Activated T-cell treated with anti-CD3 and anti-CD28 coated beads for 24 hours (primary cell): ENCODE measurements around the gene NOP9.

Source experiments
- DNase-seq: peaks from one replicate; pipeline ENCODE4 v3.0.0-alpha.2; 2020; ENCODE audit warnings: low read depth

The NOP9 gene

DNA sequence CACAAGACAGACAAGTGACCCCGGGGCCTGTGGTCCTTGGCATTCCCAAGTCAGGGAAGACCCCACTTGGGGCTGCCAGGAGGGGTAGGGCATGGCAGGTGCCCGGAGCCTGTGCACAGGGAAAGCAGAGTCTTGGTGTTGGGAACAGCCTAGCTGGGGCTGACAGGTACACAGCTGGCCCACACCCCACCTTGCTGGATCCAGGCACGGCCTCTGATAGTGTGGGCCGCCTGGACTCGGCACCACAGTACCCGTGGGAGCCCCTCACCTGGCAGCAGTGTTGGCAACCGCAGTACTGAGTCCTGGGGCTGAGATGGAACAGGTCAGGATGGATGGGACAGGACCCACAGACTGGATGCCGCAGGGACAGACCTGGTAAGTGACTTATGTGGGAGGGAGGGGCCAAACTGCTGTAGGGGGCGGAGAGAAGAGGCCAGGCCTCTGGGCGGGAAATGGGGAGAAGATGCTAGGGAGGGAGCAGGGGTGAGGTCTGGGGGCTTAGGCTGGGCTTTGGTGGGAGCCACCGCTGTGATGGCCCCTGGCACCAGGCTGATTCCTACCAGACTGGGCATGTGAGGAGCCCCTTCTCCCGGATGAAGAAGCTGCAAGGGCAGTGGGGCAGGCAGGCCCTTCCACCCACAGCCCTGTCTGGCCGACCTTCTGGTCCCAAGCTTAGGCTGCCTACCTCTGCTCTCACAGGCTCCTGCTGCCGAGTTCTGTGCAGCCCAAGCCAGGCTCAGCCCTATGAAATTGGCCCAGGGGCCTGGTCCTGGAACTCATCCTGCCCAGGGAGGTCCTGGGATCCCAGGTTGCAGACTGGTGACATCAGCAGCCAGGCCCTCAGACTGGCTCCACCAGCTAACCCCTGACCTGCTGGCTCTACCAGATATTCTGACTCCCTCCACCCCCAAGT is 36.6 kb upstream of the NOP9 start, which contains the start of gene TGM1:
Gene TGM1, minus strand, starts transcription at position 357 of the 913 bp plus-strand sequence. CDS start 825 bp downstream, outside the sequence.
- DNase-seq, result no peak

DNA sequence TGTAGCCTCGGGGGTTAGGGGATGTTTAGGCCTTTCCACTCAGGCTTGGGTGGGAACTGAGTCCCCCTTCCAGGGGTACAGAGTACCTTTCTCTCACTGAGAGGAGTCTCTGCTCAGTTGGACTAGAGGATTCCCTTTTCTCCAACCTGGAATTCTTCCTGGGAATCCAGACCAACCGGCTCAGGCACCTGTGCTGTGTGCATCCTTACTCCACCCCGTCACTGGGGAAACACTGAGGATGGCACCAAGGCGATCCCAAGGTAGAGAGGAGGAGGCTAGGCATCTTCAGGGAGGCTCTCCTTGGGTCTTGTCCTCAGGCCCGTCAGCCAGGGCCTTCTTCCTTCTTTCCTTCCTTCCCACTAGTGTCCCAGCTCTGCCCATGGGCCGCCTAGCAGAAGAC is 35.8 kb upstream of the NOP9 start:
- no peak for DNase-seq

DNA sequence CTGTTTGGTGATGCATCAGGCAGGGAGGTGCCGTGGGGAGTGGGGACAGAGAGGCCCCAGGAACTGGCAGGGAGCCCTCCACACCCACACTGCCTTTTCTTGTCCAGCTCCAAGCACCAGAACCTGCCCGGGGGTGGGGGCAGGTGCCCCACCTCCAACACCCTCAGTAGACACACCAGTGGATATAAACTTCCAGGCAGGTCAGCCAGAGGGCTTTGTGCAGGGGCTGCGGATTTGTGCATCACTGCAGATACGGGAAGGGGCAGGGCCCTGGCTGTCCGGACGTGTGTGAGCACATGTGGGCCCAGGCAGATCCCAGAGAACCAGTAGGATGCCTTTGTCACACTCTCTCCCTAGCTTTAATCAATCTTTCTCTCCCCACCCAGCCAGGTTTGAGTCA is 35.4 kb upstream of the NOP9 start:
- no peak for DNase-seq

DNA sequence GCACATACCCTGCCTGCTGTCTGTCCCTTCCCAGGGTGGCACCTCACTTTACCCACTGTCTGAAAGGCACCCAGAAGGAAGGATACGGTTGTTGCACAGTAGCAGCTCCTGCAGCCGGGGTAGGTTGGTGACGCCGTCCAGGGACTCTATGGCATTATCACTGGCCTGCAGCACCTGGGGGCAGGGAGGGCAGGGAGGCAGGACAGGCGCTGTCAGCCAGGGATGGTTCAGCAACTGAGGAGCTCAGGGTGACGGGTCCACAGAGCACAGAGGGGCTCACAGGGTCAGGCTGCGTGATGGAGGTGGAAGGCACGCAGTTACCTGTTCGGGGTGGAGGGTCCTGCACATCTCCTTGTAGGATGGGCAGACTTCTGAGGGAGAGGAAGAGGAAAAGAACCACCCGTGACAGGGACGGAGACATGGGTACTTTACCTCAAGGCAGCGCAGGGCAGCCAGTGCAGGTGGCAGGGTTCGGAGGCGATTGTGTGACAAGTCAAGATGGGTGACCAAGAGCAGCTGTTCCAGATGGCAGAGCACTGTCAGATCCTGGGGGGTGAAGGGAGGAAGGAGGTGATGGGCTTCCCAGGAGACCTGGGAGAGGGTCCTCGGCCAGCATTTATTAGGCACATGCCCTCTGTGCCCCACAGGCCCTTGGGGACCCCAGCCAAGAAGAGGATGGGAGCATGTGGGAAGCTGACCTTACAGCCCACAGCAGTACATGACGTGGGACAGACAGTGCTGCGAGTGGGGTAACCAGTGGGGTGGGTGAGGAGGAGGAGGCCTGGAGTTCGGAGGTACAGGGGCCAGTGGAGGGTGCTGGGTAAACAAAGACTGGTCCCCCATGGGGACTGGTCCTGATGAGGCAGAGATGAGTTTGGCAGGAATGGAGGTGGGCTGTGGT is 33.1 kb upstream of the NOP9 start:
- no peak for DNase-seq

DNA sequence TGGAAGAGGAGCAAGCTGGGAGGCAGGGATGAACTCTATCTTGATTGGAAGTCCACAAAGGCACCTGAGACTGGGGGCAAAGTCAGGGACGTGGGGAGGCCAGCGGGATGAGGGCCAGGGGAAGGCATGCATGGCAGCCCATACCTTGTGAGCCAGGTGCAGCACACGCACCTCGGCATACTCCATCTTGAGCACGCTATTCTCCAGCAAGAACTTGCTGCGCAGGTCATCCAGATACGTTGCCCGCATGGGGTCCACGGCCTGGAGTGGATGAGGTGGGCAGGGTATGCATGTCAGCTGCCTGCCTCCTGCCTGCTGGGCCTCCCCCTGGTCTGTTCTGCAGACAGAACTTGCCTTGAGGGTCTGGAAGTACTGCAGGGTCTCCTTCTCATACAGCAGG is 32.1 kb upstream of the NOP9 start:
- no peak for DNase-seq

DNA sequence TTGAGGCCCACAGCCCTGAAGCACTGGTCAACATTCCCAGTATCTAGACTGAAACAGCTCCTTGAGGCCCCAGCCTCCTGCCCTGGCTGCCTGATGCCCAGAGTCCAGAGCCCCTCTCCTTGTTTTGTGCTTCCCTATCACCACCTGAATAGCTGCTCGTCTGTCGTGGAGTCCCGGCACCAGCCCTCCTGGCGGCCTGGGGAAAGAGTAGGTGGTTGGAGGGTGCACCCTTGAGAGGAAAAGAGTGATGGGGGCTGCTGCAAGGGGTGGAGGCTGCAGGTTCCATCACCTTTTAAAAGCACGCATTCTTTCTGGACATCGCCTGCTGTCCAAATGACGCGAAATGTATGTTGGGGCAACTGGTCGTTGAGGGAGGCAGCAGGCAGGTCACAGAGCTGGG is 31.4 kb upstream of the NOP9 start:
- DNase-seq, result no peak

DNA sequence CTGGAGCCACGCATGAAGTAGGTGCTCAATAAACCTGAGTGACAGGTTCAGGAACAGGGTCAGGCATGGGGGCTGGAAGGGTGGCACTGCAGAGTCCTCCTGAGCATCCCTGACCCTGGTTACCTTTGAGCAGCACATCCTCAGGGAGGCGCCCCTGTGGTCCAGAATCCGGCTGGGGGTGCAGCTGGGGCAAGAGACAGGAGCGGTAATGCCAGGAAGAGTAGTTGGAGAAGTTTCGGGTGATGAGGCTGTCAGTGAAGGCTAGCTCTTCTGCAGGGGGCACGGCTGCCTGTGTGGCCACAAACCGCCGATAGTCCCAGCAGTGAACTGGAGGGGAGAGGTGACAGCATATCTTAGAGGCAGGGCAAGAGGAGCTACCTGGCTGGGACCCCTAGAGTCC is 30.3 kb upstream of the NOP9 start:
- no peak for DNase-seq

DNA sequence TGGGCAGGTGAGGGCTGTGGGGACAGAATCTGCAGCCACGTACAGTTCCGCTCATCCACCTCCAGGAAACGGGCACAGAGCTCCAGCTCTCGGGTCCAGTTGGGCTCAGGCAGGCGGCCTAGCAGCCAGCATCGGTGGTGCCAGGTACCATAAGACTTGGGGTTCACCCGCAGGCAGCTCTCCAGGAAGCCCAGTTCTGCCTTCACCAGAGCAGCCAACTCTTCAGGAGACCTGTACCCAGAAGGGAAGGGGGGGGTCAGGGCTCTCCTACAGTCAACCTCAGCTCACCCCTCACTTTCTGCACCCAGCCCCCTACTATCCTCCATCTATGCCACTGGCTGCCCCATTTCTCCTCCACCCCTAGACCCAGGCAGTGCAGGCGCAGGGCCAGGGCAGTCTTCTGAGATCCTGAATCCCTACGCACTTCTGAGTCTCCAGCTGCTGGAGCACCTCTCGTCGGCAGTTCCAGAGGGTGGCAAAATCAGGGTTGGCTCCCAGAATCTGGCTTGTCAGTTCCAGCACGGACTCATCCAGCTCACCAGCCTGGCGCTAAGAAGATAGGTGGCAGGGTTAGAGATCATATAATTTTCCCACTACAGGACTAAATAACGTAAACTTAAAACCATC is 29.6 kb upstream of the NOP9 start:
- DNase-seq, result no peak

DNA sequence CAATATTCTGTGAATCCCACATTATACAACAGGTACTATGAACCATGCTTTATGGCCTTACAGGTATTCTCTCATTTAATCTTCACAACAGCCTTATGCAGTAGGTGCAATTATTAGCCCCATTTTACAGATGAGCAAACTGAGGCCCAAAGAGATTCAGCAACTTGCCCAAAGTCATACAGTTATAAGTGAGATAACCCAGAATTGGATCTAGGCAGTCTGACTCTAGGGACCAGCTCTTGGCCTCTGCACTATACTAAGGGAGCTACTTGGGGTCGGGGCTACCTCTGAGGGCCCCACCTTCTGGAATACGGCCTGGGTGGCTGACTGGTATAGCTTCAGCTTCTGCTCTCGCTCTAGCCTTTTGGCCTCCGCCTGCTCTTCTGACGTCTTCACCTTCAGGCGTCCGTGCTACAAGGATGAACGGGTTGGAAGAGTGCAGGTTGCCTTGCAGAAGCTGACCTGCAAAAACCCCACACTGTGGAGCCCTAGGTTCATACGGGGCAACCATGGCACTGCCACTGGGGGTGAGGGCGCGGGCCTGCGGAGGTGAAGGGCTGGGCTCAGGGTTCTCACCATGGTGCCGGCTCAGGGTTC is 29.0 kb upstream of the NOP9 start:
- no peak for DNase-seq

DNA sequence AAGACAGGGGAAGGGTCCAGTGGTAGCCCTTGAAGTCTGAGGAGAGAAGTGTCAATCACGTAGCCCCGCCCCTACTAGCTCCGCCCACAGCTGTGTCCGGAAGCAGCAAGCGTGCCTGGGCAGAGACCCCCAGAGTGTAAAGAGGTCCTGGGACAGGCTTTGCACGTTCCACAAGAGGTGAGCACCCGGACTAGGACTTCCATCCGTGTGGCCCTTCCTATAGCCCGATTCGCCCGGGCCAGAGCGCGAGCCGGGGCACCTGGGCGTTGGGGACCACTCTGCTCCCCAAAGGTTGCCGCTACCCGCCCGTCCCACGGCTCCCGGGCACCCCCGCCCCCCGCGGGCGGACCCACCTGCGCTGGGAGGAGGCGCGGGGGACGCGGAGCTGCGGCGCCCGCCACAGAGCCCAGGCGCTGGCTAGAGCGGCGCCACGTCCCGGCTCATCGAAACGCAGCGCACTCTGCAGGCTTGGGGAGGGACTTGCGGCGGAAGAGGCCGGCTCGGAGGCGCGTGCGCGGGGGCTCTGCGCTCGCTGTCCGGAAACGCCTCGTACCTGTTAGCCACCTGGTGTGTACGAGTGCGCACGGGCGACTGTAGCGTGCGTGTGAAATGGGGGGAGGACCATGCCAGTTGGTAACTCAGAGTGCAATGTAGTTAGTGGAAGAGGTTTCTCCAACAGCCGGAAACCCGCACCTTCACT is 28.4 kb upstream of the NOP9 start, which contains the start of gene RABGGTA:
Gene RABGGTA, minus strand, starts transcription at position 464 of the 700 bp plus-strand sequence. CDS start 482 bp downstream, outside the sequence.
- DNase-seq, result peak; percentile 85

DNA sequence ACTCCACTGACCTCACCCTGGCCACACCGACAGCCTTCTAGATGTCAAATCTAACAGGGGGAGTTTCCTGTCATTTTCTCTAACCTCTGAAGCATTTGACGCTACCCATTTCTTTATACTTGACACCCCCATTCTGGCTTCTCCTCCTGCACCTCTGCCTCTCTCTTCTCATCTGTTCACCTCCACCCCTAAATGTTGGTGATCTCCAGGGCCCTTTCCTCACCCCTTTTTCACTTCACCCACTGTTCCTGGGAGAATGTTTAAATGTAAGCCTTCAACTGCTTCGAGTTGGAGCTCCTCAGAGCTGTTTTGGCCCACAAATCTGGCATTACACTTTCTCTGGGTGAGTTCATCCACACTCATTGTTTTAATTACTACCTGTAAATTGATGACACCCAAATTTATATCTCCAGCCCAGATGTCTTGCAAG is 27.8 kb upstream of the NOP9 start:
- no peak for DNase-seq

DNA sequence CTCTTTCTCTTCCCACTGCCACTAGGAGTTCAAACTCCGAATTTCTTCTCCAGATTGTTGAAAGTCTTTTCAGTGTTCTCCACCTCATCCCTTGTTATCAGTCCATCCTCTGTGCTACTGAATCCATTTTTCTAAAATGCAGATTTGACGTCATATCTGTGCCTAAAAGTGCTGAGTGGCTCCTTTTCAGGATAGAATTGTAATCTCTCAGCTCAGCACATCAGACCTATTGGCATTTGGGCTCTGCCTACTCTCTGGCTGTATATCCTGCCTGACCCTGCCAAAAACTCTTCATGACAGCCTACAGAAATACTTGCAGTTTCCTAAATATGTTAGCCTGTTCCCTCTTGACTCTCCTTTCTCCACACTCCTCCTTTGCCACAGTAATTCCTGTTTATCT is 27.2 kb upstream of the NOP9 start:
- DNase-seq, result no peak

DNA sequence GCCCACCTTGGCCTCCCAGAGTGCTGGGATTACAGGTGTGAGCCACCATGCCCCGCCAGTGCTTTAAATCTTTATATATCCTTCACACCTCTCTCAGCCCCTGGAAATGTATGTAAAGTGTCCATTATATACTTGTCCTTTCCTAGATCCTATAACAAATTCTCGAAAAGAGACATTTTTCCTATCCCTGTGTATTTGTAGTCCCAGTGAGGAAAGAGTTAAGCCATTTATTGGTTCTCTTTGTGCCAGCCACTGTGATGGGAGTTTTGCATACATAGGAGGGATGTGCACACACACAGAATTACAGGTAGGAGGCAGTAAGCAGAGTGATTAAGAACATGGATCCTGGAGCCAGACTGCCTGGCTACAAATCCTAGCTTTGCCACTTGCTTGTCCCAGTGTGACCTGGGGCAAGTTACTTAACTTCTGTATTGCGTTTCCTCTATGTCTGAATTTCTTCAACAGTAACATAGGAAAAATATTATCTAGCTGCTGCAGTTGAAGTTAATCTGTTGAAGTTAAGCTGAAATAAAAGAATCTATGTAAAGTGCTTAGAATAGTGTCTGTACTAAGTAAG is 26.1 kb upstream of the NOP9 start:
- DNase-seq, result no peak

DNA sequence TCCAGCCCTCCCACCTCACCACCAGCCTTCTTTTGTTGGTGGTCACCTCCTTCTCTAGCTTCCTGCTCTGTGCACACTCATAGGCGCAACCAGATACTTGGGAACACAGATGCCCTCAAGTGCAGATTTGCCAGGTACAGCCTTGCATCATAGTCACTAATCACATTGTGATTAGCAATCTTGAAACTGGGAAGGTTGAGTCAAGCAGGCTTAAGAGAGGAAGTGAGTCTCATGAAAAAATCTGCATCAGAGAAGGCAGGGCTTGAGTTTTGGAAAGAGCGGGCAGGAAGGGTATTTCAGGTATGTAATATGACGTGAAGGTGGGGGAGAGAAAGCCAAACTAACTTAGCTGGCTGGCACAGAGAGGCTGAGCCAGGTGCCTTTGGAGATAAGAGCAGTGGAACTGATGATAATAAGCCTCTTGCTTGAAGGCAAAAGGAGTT is 25.5 kb upstream of the NOP9 start:
- peak; percentile 52 for DNase-seq

DNA sequence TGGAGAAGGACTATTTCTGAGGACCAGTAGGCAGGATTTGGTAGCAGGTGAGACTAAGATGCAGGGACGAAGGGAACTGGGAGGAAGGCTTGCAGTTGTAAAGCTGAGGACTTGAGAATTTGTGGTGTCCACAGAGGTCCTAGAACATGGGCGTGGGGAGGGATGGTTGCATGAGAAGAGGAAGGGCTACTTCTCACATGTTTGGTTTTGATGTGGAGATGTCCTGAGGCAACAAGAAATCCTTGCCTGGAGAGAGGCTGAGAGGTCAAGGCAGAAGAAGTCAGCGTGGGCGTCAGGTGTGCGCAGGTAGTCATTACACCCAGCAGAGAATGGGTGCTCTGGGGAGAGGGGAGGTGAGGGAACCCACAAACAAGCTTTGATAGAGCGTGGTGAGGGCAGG is 22.6 kb upstream of the NOP9 start:
- DNase-seq, result no peak

DNA sequence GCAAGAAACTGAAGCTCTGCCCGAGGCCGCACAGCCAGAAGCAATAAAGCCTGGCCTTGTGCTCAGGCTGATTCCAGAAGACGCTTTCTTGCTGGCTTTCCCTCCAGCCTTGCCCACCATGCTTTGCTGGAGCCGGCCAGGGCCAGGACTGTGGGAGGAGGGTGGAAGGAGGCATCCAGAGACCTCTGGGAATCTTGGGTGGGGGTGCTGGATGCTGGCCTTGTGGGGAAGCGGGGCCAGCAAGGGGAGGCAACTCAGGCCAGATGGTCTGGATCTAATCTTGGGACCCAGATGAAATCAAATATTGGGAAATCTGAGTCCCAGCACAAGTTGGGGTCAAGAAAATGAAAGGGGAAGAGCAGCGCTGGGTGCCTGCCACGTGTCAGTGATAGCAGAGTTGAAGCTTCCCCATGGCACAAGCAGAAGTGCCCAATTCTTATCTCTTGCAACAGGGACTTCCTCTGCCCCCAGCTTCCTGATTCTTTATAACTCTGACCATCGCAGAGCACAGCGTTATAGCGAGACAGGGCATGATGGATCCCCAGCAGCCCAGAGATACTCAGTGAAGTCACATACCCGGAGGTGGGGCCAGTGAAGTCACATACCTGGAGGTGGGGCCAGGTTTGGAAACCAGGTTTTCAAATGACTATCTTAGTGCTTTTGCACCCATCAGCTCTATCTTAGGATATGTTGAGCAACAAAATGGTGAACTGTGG is 21.9 kb upstream of the NOP9 start:
- no peak for DNase-seq

DNA sequence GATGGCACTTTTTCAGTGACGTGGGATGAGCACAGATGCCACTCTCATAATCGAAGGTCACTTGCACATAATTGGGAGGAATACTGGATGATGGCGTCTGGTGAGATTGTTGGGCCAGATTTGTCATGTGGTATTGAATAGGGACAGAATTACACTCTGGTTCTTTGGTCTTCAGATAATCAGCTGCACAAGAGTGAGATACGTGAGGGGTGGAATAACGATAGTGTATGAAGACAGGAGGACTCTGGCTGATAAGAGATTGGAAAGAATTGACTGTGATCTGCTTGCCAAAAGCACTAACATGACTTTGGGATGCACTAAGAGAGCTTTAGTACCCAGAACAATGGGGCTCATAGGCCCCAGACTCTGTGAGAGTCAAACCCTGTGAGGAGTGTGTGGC is 21.2 kb upstream of the NOP9 start:
- DNase-seq, result no peak

DNA sequence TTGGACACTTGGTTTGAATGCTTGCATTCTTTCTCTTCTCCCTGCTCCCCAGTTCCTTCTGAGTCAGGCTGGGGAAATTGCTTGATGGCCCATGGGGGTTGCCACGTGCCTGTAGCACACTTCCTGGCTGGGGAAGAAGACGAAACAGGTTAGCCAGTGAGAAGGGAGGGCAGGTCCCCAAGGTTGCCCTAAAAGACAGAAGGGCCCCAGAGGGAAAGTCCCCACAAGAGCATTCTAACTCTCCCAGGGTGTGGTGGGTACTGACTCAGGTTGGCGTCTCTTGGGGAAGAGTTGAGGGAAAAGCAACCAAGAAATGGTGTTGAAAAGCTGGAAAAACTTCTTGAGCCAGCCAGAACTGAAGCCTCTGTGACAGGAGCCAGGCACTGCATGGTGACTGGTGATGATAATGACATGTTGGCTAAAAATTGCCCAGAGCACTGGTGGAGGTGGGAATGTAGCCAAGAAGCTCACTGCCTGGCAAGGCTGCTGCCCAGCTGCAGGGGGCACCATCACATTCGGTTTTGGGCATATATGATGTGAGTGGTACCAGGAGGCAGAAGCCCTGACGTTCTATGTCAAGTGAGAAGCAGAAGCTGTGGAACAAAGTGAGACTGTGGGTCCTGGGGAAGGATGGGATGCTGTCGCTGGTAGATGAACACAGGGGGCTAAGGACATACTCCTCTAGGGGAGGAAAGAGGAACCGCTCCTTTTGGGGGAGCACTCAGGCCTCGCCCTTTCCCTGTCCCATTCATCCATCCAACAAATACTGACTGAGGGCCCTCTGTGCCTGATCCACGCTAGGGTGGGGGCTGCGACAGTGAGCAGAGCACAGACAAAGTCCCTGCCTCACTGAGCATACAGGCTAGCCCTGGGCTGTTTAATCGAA is 20.1 kb upstream of the NOP9 start:
- peak; percentile 45 for DNase-seq

DNA sequence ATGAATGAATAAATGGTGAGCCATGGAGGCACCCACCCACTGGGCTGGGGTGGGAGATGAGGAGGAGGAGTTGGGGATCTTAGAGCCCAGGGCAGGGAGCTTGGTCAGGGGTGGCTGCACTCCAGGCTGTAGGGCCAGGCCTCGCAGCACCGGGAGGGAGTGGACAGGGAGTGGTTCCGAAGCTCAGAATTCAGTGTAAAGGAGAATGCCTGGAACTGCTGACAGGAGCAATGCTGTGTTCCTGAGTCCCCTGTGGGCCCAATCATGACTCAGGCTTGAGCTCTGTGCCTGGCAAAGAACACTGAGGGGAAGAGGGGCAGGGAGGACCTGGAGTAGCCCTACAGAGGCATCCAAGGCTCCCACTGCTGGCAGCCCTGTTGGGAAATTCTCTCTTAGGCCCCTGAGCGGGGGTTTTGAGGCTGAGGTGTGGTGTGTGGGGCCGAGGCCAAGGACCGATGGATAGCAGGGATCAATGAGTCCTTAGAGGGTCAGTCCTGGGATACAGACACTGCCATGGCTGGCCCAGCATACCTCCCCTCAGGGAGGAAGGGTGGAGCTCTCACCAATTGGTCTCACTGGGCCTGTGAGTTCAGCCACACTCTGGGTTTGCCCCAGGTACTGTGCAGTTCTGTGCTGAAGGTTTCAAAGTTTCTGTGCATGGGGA is 18.7 kb upstream of the NOP9 start:
- DNase-seq, result no peak
